ENCODE measurements around the gene AUTS2. TPM values are rescaled to one million over a fixed set of nuclear protein-coding genes. Genes with fewer than 3 reads are reported as not detected.

AUTS2 gene
- polyA plus RNA-seq, 1 donor (not counting 4 experiments of a cell fraction or from before 2014, with no cell fraction given): 4.7 TPM

- Histone ChIP-seq H2AFZ (ENCODE audit: control insufficient read depth, low read length) (no peak overlapping the region), H3K9me1 (ENCODE audit: control insufficient read depth, extremely low read depth, insufficient read depth, low read length) (no peaks in the 10 kb centered on the region), H3K36me3 (ENCODE audit: control insufficient read depth in 2 of 2, extremely low read depth in 1 of 2, insufficient read depth in 2 of 2, low read length in 2 of 2) (no peaks in the 10 kb centered on the region), H4K20me1 (ENCODE audit: control insufficient read depth, extremely low read depth, insufficient read depth, low read length) (no peaks in the 10 kb centered on the region), H3K79me2 (ENCODE audit: control insufficient read depth, insufficient read depth, low read length) (no peaks in the 10 kb centered on the region), H3K9ac (ENCODE audit: control insufficient read depth, extremely low read depth, insufficient read depth, low read length) (no peak overlapping the region), H3K4me1 (ENCODE audit: control insufficient read depth, extremely low read depth, insufficient read depth, low read length) (no peaks in the 10 kb centered on the region), H3K4me3 (ENCODE audit: control insufficient read depth in 2 of 3, extremely low read depth in 1 of 3, insufficient read depth in 2 of 3, low read depth in 1 of 3, low read length in 3 of 3) (no peak overlapping the region), H3K9me3 (ENCODE audit: control insufficient read depth, low read depth, low read length) (no peaks in the 10 kb centered on the region), H3K27me3 (ENCODE audit: control insufficient read depth, extremely low read depth, insufficient read depth, low read length) (no peaks in the 10 kb centered on the region), H3K4me2 (ENCODE audit: control insufficient read depth, extremely low read depth, insufficient read depth, low read depth, low read length) (no peak overlapping the region), H3K27ac (ENCODE audit: control insufficient read depth, insufficient read depth, low read length) (no peak overlapping the region)
- FAIRE-seq: no peak
- no peak for TF ChIP-seq CTCF (optimal IDR thresholded peaks at IDR 0.05 in 1 of 3, IDR thresholded peaks at IDR 0.05 in 1 of 3, conservative IDR thresholded peaks at IDR 0.05 in 1 of 3; ENCODE audit: extremely low read depth in 1 of 3, insufficient read depth in 2 of 3, low read length in 3 of 3)
- no peak for TF ChIP-seq EZH2 (IDR thresholded peaks at IDR 0.05; ENCODE audit: low read length)
- dilution Hi-C loops (cut with MboI; ENCODE audit: extremely low pct_ligation_motif_present, low sequenced_read_pairs): no loop called here
- DNase-seq (ENCODE audit: low read depth, low spot score): no peak
These were observed 247.6 kb downstream of the AUTS2 start for GRCh38 chr7:69845721-69846495.

DNA sequence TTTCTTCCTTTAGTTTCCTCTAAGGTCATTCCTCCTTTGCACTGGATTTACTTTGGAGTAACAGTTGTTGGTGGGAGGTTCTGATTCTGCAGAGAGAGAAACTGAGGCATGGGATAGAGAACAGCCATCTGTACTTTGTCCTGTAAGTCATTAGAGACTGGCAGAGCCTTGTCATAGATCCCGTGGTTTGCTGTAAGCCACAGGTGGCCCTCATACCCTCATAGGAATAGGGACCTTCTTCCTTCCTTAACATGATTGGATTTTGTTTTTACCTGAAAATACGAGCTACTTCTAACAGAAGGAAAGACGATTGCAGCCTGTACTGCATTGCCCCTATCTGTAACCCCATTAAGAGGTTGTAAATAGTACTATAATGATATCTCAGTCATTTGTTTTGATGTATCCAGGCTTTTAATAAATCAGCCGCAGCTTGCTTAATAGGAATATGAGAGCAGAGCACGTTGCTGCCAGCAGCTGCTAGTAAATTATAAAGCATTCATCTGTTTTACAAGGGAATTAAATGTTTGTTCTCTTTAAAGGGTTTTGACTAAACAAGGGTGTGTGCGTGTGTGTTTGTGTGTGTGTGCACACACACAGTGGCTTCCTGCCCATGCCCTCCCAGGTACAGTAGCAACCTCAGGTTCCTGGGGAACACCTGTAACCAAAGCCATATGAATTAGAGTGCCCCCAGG is 249.8 kb downstream of the AUTS2 start:
- Histone ChIP-seq H3K4me3 (ENCODE audit: control insufficient read depth in 2 of 3, extremely low read depth in 1 of 3, insufficient read depth in 2 of 3, low read depth in 1 of 3, low read length in 3 of 3) (no peak overlapping the region), H3K27me3 (ENCODE audit: control insufficient read depth, extremely low read depth, insufficient read depth, low read length) (no peaks in the 10 kb centered on the region), H3K79me2 (ENCODE audit: control insufficient read depth, insufficient read depth, low read length) (no peaks in the 10 kb centered on the region), H2AFZ (ENCODE audit: control insufficient read depth, low read length) (no peak overlapping the region), H3K9ac (ENCODE audit: control insufficient read depth, extremely low read depth, insufficient read depth, low read length) (no peak overlapping the region), H3K4me2 (ENCODE audit: control insufficient read depth, extremely low read depth, insufficient read depth, low read depth, low read length) (no peak overlapping the region), H3K9me3 (ENCODE audit: control insufficient read depth, low read depth, low read length) (no peaks in the 10 kb centered on the region), H4K20me1 (ENCODE audit: control insufficient read depth, extremely low read depth, insufficient read depth, low read length) (no peaks in the 10 kb centered on the region), H3K27ac (ENCODE audit: control insufficient read depth, insufficient read depth, low read length) (no peak overlapping the region), H3K4me1 (ENCODE audit: control insufficient read depth, extremely low read depth, insufficient read depth, low read length) (no peaks in the 10 kb centered on the region), H3K36me3 (ENCODE audit: control insufficient read depth in 2 of 2, extremely low read depth in 1 of 2, insufficient read depth in 2 of 2, low read length in 2 of 2) (no peaks in the 10 kb centered on the region), H3K9me1 (ENCODE audit: control insufficient read depth, extremely low read depth, insufficient read depth, low read length) (no peaks in the 10 kb centered on the region)
- dilution Hi-C loops (cut with MboI; ENCODE audit: extremely low pct_ligation_motif_present, low sequenced_read_pairs): no loop called here
- TF ChIP-seq CTCF (optimal IDR thresholded peaks at IDR 0.05 in 1 of 3, IDR thresholded peaks at IDR 0.05 in 1 of 3, conservative IDR thresholded peaks at IDR 0.05 in 1 of 3; ENCODE audit: extremely low read depth in 1 of 3, insufficient read depth in 2 of 3, low read length in 3 of 3): no peak
- no peak for TF ChIP-seq EZH2 (IDR thresholded peaks at IDR 0.05; ENCODE audit: low read length)
- no peak for FAIRE-seq
- no peak for DNase-seq (ENCODE audit: low read depth, low spot score)
